H9 (cell line): ENCODE data around the gene SH3TC1. TPM values are rescaled to one million over a fixed set of nuclear protein-coding genes. Genes with fewer than 3 reads are reported as not detected.

Source experiments
- DNase-seq: peaks from one replicate; pipeline ENCODE4 v3.0.0-alpha.2; 2017
- H2AFZ ChIP-seq: one replicate; pipeline ENCODE4 v1.6.1; 2013; ENCODE audit warnings: mild to moderate bottlenecking, low read length, control low read depth, moderate library complexity
- H2AK5ac ChIP-seq: 2 replicates; pipeline ENCODE4 v1.6.1; 2013; ENCODE audit warnings: low read length, control low read depth, mixed read lengths; ENCODE audit not compliant: insufficient read length
- H2BK120ac ChIP-seq: one replicate; pipeline ENCODE4 v1.6.1; 2013; ENCODE audit warnings: low read depth, mild to moderate bottlenecking, low read length, control low read depth, inconsistent platforms; ENCODE audit not compliant: poor library complexity, severe bottlenecking
- H2BK12ac ChIP-seq: 2 replicates; pipeline ENCODE4 v1.6.1; 2013; ENCODE audit warnings: low read length, control low read depth, mixed read lengths, low read depth; ENCODE audit not compliant: insufficient read length
- H2BK15ac ChIP-seq: 2 replicates; pipeline ENCODE4 v1.6.1; 2013; ENCODE audit warnings: low read depth, low read length, control low read depth
- H2BK20ac ChIP-seq: one replicate; pipeline ENCODE4 v1.6.1; 2013; ENCODE audit warnings: low read depth, mild to moderate bottlenecking, low read length, control low read depth, inconsistent platforms; ENCODE audit not compliant: poor library complexity, severe bottlenecking
- H2BK5ac ChIP-seq: 2 replicates; pipeline ENCODE4 v1.6.1; 2013; ENCODE audit warnings: low read length, control low read depth, mixed read lengths; ENCODE audit not compliant: insufficient read length
- H3K14ac ChIP-seq: 2 replicates; pipeline ENCODE4 v1.6.1; 2013; ENCODE audit warnings: low read length, control low read depth; ENCODE audit not compliant: insufficient read depth
- H3K18ac ChIP-seq: 2 replicates; pipeline ENCODE4 v1.6.1; 2013; ENCODE audit warnings: low read depth, mild to moderate bottlenecking, mixed read lengths, low read length, control low read depth; ENCODE audit not compliant: insufficient read length
- H3K23ac ChIP-seq: 2 replicates; pipeline ENCODE4 v1.6.1; 2013; ENCODE audit warnings: low read length, control low read depth, mixed read lengths, low read depth; ENCODE audit not compliant: insufficient read length
- H3K23me2 ChIP-seq: 2 replicates; pipeline ENCODE4 v1.6.1; 2013; ENCODE audit warnings: low read depth, mild to moderate bottlenecking, mixed read lengths, low read length, control low read depth; ENCODE audit not compliant: insufficient read length, poor library complexity, severe bottlenecking
- H3K27ac ChIP-seq: 2 replicates; pipeline ENCODE4 v1.5.1; 2013; ENCODE audit warnings: low read length, control low read depth, mixed read lengths, low read depth; ENCODE audit not compliant: insufficient read length
- H3K27me3 ChIP-seq: 2 replicates; pipeline ENCODE4 v1.6.1; 2013; ENCODE audit warnings: low read length, control low read depth, inconsistent platforms; ENCODE audit not compliant: insufficient read depth
- H3K4ac ChIP-seq: 2 replicates; pipeline ENCODE4 v1.6.1; 2013; ENCODE audit warnings: low read depth, mild to moderate bottlenecking, control low read depth, inconsistent platforms, low read length, moderate library complexity
- H3K4me1 ChIP-seq: 2 replicates; pipeline ENCODE4 v1.6.1; 2013; ENCODE audit warnings: low read length, control low read depth, inconsistent platforms; ENCODE audit not compliant: insufficient read depth
- H3K4me2 ChIP-seq: 2 replicates; pipeline ENCODE4 v1.6.1; 2013; ENCODE audit warnings: low read length, control low read depth, mixed read lengths; ENCODE audit not compliant: insufficient read length, insufficient read depth
- H3K56ac ChIP-seq: 2 replicates; pipeline ENCODE4 v1.6.1; 2013; ENCODE audit warnings: low read depth, mild to moderate bottlenecking, mixed read lengths, low read length, control low read depth; ENCODE audit not compliant: insufficient read length
- H3K79me1 ChIP-seq: 2 replicates; pipeline ENCODE4 v1.6.1; 2013; ENCODE audit warnings: low read depth, mild to moderate bottlenecking, moderate library complexity, low read length, control low read depth, inconsistent platforms; ENCODE audit not compliant: insufficient read depth, poor library complexity, severe bottlenecking
- H3K79me2 ChIP-seq: 2 replicates; pipeline ENCODE4 v1.6.1; 2013; ENCODE audit warnings: low read length, control low read depth, inconsistent platforms; ENCODE audit not compliant: insufficient read depth
- H3K9ac ChIP-seq: 2 replicates; pipeline ENCODE4 v1.6.1; 2013; ENCODE audit warnings: low read length, control low read depth, mixed read lengths; ENCODE audit not compliant: insufficient read length; ENCODE audit errors: extremely low read depth
- H3K9me3 ChIP-seq: one replicate; pipeline ENCODE4 v1.6.1; 2013; ENCODE audit warnings: low read depth, low read length, inconsistent platforms; ENCODE audit not compliant: control insufficient read depth
- H3T11ph ChIP-seq: one replicate; pipeline ENCODE4 v1.6.1; 2013; ENCODE audit warnings: mild to moderate bottlenecking, low read length, control low read depth, inconsistent platforms
- H4K20me1 ChIP-seq: one replicate; pipeline ENCODE4 v1.6.1; 2013; ENCODE audit not compliant: control insufficient read depth, insufficient read length, insufficient read depth
- H4K5ac ChIP-seq: 2 replicates; pipeline ENCODE4 v1.6.1; 2013; ENCODE audit warnings: low read depth, mild to moderate bottlenecking, mixed read lengths, low read length, control low read depth; ENCODE audit not compliant: insufficient read length
- H4K8ac ChIP-seq: replicated peaks from 2 replicates; pipeline ENCODE4 v1.6.1; 2013; ENCODE audit warnings: low read length, control low read depth, mixed read lengths, low read depth; ENCODE audit not compliant: insufficient read length
- H4K91ac ChIP-seq: 2 replicates; pipeline ENCODE4 v1.6.1; 2013; ENCODE audit warnings: low read depth, mild to moderate bottlenecking, moderate library complexity, mixed read lengths, low read length, control low read depth; ENCODE audit not compliant: insufficient read length
- H3K27ac Mint-ChIP-seq, 3 experiments: 2 replicates in 2 of 3; 3 replicates in 1 of 3; pipeline ENCODE4 v1.8.0; 2020 to 2021; ENCODE audit warnings: mixed read lengths in 3 of 3, mild to moderate bottlenecking in 1 of 3, moderate library complexity in 1 of 3
- H3K27me3 Mint-ChIP-seq: 2 replicates; pipeline ENCODE4 v1.8.0; 2021; ENCODE audit warnings: low read depth, mild to moderate bottlenecking, moderate library complexity, mixed read lengths
- H3K36me3 Mint-ChIP-seq, 3 experiments: 2 replicates in 2 of 3; 3 replicates in 1 of 3; pipeline ENCODE4 v1.8.0; 2020 to 2021; ENCODE audit warnings: low read depth in 3 of 3, mixed read lengths in 3 of 3; ENCODE audit not compliant: insufficient read depth in 1 of 3
- H3K4me1 Mint-ChIP-seq, 2 experiments: 2 replicates each; pipeline ENCODE4 v1.8.0; 2020; ENCODE audit warnings: mixed read lengths in 2 of 2
- H3K4me3 Mint-ChIP-seq, 2 experiments: 2 replicates in 1 of 2; 3 replicates in 1 of 2; pipeline ENCODE4 v1.8.0; 2020 to 2021; ENCODE audit warnings: mild to moderate bottlenecking in 2 of 2, mixed read lengths in 2 of 2, moderate library complexity in 1 of 2
- H3K9me3 Mint-ChIP-seq, 2 experiments: 2 replicates in 1 of 2; 3 replicates in 1 of 2; pipeline ENCODE4 v1.8.0; 2020; ENCODE audit warnings: mild to moderate bottlenecking in 2 of 2, mixed read lengths in 2 of 2, moderate library complexity in 1 of 2
- WGBS: extraction: QIAGEN DNeasy Blood & Tissue Kit; methylation state at CpG from one replicate; pipeline ENCODE4 v1.1.7; 2013; ENCODE audit warnings: missing lambda C conversion rate, low lambda C conversion rate, mixed read lengths; ENCODE audit not compliant: insufficient read length; ENCODE audit errors: extremely low coverage; 5-methylcytosine and 5-hydroxymethylcytosine counted together
- total RNA-seq: library from RNA; stranded (reverse); gene quantifications from 2 replicates; pipeline ENCODE4 v1.2.1, GENCODE V29; 2021
- TF ChIP-seq, protein P1 (sequence below): fragments of 200-600 bp; sonication (generic); conservative IDR thresholded peaks from 3 replicates; pipeline ENCODE4 v1.8.0; 2021; ENCODE audit warnings: antibody characterized with exemption, mild to moderate bottlenecking

Gene SH3TC1
- total RNA-seq, 1 experiment from 2014 or later, result 0.74 TPM

DNA sequence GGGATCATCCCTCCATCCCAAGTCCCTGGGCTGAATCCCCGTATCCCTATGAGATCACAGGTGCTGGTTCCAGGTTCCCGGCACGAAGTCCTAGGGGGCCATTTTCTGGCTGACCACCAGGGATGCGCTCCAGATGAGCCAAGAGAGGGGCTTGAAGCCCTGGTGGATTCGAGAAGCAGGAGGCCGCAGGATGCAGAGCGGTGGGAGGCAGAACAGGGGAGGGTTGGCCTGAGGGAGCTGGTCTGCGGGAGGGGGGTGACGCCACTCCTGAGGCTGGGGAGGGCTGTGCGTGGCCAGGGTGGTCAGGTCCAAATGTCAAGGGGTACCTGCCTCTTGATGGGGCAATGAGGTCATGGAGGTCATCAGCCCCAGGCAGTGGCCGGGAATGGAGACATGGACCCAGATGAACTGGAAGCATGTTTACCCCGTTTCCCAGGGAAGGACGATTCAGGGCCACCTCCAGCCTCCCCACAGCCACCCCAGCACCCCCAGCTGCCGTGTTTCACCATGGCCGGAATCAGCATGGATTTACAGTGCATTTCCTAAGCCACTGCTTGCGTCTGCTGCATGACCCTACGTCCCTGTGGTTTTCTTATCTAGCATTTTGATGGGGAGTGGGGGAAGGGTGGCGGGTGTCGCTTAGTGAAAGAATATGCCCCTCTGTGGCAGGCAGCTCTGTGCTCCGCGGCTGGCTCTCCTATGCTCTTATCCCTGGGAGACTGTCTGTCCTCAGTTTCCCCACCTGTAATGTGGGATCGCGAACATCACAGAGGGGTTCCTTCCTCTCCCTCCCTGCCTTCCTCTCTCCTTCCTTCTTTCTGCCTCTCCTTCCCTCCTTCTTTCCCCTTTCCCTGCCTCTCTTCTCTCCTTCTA lies 53.4 kb downstream of the SH3TC1 start:
- no CpG with 5 or more reads among the region's 23 CpGs for WGBS
- no peaks in the 10 kb centered on the region for H3K27me3 ChIP-seq
- no peaks in the 10 kb centered on the region for H3K79me1 ChIP-seq
- H3K18ac ChIP-seq, result no peak overlapping the region
- no peak overlapping the region; the same call in 1 of the 2 replicates for H3K14ac ChIP-seq
- no peak overlapping the region for H3K23ac ChIP-seq
- H3K79me2 ChIP-seq, result no peaks in the 10 kb centered on the region
- H3K36me3 Mint-ChIP-seq, result no peaks in the 10 kb centered on the region; a peak in 1 of 7 replicates
- H4K8ac ChIP-seq, result no peak overlapping the region
- H2BK20ac ChIP-seq, result no peak overlapping the region
- H2BK5ac ChIP-seq, result no peak overlapping the region
- no peak overlapping the region for H3K56ac ChIP-seq
- TF ChIP-seq, protein P1, sequence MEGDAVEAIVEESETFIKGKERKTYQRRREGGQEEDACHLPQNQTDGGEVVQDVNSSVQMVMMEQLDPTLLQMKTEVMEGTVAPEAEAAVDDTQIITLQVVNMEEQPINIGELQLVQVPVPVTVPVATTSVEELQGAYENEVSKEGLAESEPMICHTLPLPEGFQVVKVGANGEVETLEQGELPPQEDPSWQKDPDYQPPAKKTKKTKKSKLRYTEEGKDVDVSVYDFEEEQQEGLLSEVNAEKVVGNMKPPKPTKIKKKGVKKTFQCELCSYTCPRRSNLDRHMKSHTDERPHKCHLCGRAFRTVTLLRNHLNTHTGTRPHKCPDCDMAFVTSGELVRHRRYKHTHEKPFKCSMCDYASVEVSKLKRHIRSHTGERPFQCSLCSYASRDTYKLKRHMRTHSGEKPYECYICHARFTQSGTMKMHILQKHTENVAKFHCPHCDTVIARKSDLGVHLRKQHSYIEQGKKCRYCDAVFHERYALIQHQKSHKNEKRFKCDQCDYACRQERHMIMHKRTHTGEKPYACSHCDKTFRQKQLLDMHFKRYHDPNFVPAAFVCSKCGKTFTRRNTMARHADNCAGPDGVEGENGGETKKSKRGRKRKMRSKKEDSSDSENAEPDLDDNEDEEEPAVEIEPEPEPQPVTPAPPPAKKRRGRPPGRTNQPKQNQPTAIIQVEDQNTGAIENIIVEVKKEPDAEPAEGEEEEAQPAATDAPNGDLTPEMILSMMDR, result no peak
- no peak overlapping the region for H4K5ac ChIP-seq
- H3K4me1 ChIP-seq, result no peaks in the 10 kb centered on the region
- no peak overlapping the region for H3K27ac Mint-ChIP-seq
- no peak overlapping the region for H3K4me3 Mint-ChIP-seq
- no peaks in the 10 kb centered on the region for H3K9me3 ChIP-seq
- no peak overlapping the region for H3K4me2 ChIP-seq
- H3K27ac ChIP-seq, result no peak overlapping the region
- H3K4me1 Mint-ChIP-seq, result 0 out of 4 replicates have a peak, but pooled peaks cover 0 to 3% of the 10 kb centered on the region in 2 experiments
- H3K27me3 Mint-ChIP-seq, result peaks cover 2% of the 10 kb centered on the region; the same call in 1 of the 2 replicates
- no peak overlapping the region for H2BK12ac ChIP-seq
- peaks cover 0 to 8% of the 10 kb centered on the region in 2 experiments; a peak in 2 of 5 replicates for H3K9me3 Mint-ChIP-seq
- H3K23me2 ChIP-seq, result no peaks in the 10 kb centered on the region
- H2AFZ ChIP-seq, result no peak overlapping the region
- no peak overlapping the region for H4K91ac ChIP-seq
- H3T11ph ChIP-seq, result no peak overlapping the region
- no peak overlapping the region for H2BK120ac ChIP-seq
- H3K9ac ChIP-seq, result no peak overlapping the region
- DNase-seq, result no peak
- H3K4ac ChIP-seq, result no peak overlapping the region
- H4K20me1 ChIP-seq, result no peaks in the 10 kb centered on the region
- H2AK5ac ChIP-seq, result no peak overlapping the region
- no peak overlapping the region for H2BK15ac ChIP-seq
